Neural cell (in vitro differentiated cells): ENCODE measurements around the gene SNX10. TPM values are rescaled to one million over a fixed set of nuclear protein-coding genes. Genes with fewer than 3 reads are reported as not detected.

ENCODE experiments used
- H2AFZ ChIP-seq: fragments of 200-600, 300-800 bp; sonication (generic), shearing (Covaris generic); 2 replicates; pipeline ENCODE4 v1.6.0; 2014; ENCODE audit warnings: low read depth, mild to moderate bottlenecking, antibody characterized with exemption, low read length, moderate library complexity
- H3F3A ChIP-seq: fragments of 200-600 bp; shearing (Covaris generic); 2 replicates; pipeline ENCODE4 v1.6.1; 2016; ENCODE audit warnings: mild to moderate bottlenecking, moderate library complexity, mixed read lengths, antibody characterized with exemption, low read length; ENCODE audit not compliant: insufficient read depth, poor library complexity, severe bottlenecking
- H3K27ac ChIP-seq: fragments of 200-600, 300-800 bp; sonication (generic), shearing (Covaris generic); 2 replicates; pipeline ENCODE4 v1.5.1; 2014; ENCODE audit warnings: mild to moderate bottlenecking, low read length, moderate library complexity
- H3K27me3 ChIP-seq: fragments of 300-800, 200-600 bp; sonication (generic), shearing (Covaris generic); 2 replicates; pipeline ENCODE4 v1.6.0; 2014; ENCODE audit warnings: mild to moderate bottlenecking, low read depth, low read length, moderate library complexity; ENCODE audit not compliant: insufficient read depth
- H3K36me3 ChIP-seq: fragments of 300-800, 200-600 bp; sonication (generic), shearing (Covaris generic); 2 replicates; pipeline ENCODE4 v1.5.1; 2014; ENCODE audit warnings: mild to moderate bottlenecking, antibody characterized with exemption, low read length, moderate library complexity; ENCODE audit not compliant: insufficient read depth
- H3K4me2 ChIP-seq: fragments of 300-800, 200-600 bp; sonication (generic), shearing (Covaris generic); 2 replicates; pipeline ENCODE4 v1.6.0; 2014; ENCODE audit warnings: mild to moderate bottlenecking, low read length
- H3K4me3 ChIP-seq: fragments of 300-800, 200-600 bp; sonication (generic), shearing (Covaris generic); 2 replicates; pipeline ENCODE4 v1.5.1; 2014; ENCODE audit warnings: mild to moderate bottlenecking, low read length, moderate library complexity
- H3K79me2 ChIP-seq: fragments of 200-600 bp; shearing (Covaris generic); replicated peaks from 2 replicates; pipeline ENCODE4 v1.6.0; 2014; ENCODE audit warnings: mild to moderate bottlenecking, low read length, moderate library complexity; ENCODE audit not compliant: insufficient read depth
- H3K9ac ChIP-seq: fragments of 300-800, 200-600 bp; sonication (generic), shearing (Covaris generic); 2 replicates; pipeline ENCODE4 v1.6.1; 2016; ENCODE audit warnings: mild to moderate bottlenecking, low read length, mixed read lengths
- H3K9me2 ChIP-seq: fragments of 200-600 bp; shearing (Covaris generic); 2 replicates; pipeline ENCODE4 v1.6.1; 2016; ENCODE audit warnings: mild to moderate bottlenecking, low read length, mixed read lengths; ENCODE audit not compliant: insufficient read depth
- H3K9me3 ChIP-seq: fragments of 200-600, 300-800 bp; sonication (generic), shearing (Covaris generic); 2 replicates; pipeline ENCODE4 v1.6.1; 2016; ENCODE audit warnings: mild to moderate bottlenecking, mixed run types, low read length, moderate library complexity, mixed read lengths
- H4K20me1 ChIP-seq: fragments of 200-600 bp; shearing (Covaris generic); 2 replicates; pipeline ENCODE4 v1.6.1; 2016; ENCODE audit warnings: mild to moderate bottlenecking, mixed run types; ENCODE audit not compliant: insufficient read depth
- EP300 ChIP-seq: fragments of 450-650 bp; conservative IDR thresholded peaks from 2 replicates; pipeline ENCODE4 v1.6.1; 2014; ENCODE audit warnings: antibody characterized with exemption, mild to moderate bottlenecking, moderate library complexity; ENCODE audit not compliant: poor library complexity, severe bottlenecking
- EZH2 ChIP-seq: fragments of 200-600, 300-800 bp; shearing (Covaris generic), sonication (generic); IDR thresholded peaks from 2 replicates; pipeline ENCODE4 v1.6.1; 2014; ENCODE audit warnings: antibody characterized with exemption, low read length, borderline replicate concordance, mild to moderate bottlenecking; ENCODE audit not compliant: insufficient read depth, poor library complexity, severe bottlenecking
- MXI1 ChIP-seq: fragments of 450-650 bp; conservative IDR thresholded peaks from 2 replicates; pipeline ENCODE4 v1.6.1; 2014; ENCODE audit warnings: antibody characterized with exemption, mild to moderate bottlenecking; ENCODE audit not compliant: poor library complexity, severe bottlenecking
- POLR2AphosphoS5 ChIP-seq: IDR thresholded peaks from 2 replicates; pipeline ENCODE4 v1.6.1; 2012
- RAD21 ChIP-seq: fragments of 450-650 bp; conservative IDR thresholded peaks from 2 replicates; pipeline ENCODE4 v1.6.1; 2014; ENCODE audit warnings: antibody characterized with exemption, mild to moderate bottlenecking, moderate library complexity
- SMC3 ChIP-seq: fragments of 450-650 bp; conservative IDR thresholded peaks from 2 replicates; pipeline ENCODE4 v1.6.1; 2014; ENCODE audit warnings: antibody characterized with exemption, mild to moderate bottlenecking, moderate library complexity; ENCODE audit not compliant: poor library complexity
- TAF1 ChIP-seq: IDR thresholded peaks from 2 replicates; pipeline ENCODE4 v1.6.1; 2012; ENCODE audit warnings: low read depth
- polyA plus RNA-seq: library from polyadenylated mRNA; depleted of rRNA; stranded (reverse); fragments of >200 nt; gene quantifications from 2 replicates; pipeline ENCODE4 v1.2.3, GENCODE V29; 2014
- TF ChIP-seq, protein P1 (sequence below): fragments of 450-650 bp; IDR thresholded peaks from 2 replicates; pipeline ENCODE4 v1.5.1; 2014; ENCODE audit warnings: antibody characterized with exemption, mild to moderate bottlenecking, moderate library complexity; ENCODE audit not compliant: poor library complexity, severe bottlenecking
- TF ChIP-seq, protein P2 (sequence below): IDR thresholded peaks from 2 replicates; pipeline ENCODE4 v1.6.1; 2012; ENCODE audit warnings: borderline replicate concordance

Gene SNX10
- polyA plus RNA-seq, 1 donor from 2014 or later = 25.6 TPM

DNA sequence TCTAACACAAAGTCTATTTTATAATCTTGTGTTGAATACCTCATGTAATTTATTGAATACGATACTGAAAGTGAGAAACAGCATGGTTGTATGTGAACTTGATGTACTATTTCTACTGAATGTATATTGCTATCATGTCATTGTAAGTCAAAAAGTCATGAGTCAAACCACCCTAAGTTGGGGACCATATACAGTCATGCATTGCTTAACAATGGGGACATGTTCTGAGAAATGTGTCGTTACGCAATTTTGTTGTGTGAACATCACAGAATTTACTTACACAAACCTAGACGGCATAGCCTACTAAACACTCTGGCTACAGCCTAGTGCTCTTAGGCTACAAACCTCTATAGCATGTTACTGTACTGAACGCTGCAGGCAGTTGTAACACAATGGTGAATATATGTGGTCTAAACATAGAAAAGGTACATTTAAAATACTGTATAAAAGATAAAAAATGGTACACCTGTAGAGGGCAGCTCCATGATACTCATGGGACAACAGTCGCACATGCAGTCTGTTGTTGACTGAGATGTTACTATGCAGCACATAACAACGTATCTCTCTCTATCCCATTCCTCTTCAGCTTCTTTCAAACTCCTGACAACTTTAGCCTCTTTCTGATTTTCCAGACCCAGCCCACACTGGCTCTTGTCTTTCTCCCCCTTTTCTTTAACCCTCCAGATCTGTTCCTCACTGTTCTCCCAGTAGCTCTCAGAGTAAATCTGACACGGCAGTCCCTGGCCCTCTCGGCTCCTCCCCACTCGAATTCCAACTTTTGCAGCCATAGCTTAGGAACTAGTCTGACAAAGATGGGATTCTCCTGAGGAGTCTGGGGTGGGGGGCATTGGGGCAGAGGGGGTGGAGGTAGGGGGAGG, 90.1 kb downstream of the SNX10 start:
- Histone ChIP-seq H3K9me2 (no peaks in the 10 kb centered on the region), H3K4me2 (no peak overlapping the region), H3K27me3 (no peaks in the 10 kb centered on the region), H2AFZ (no peak overlapping the region), H4K20me1 (no peaks in the 10 kb centered on the region), H3K9me3 (no peaks in the 10 kb centered on the region), H3K36me3 (no peaks in the 10 kb centered on the region), H3K79me2 (no peaks in the 10 kb centered on the region), H3K9ac (no peak overlapping the region), H3K27ac (no peak overlapping the region), H3F3A (no peaks in the 10 kb centered on the region), H3K4me3 (no peak overlapping the region)
- TF ChIP-seq TAF1 = no peak
- TF ChIP-seq, protein P1, sequence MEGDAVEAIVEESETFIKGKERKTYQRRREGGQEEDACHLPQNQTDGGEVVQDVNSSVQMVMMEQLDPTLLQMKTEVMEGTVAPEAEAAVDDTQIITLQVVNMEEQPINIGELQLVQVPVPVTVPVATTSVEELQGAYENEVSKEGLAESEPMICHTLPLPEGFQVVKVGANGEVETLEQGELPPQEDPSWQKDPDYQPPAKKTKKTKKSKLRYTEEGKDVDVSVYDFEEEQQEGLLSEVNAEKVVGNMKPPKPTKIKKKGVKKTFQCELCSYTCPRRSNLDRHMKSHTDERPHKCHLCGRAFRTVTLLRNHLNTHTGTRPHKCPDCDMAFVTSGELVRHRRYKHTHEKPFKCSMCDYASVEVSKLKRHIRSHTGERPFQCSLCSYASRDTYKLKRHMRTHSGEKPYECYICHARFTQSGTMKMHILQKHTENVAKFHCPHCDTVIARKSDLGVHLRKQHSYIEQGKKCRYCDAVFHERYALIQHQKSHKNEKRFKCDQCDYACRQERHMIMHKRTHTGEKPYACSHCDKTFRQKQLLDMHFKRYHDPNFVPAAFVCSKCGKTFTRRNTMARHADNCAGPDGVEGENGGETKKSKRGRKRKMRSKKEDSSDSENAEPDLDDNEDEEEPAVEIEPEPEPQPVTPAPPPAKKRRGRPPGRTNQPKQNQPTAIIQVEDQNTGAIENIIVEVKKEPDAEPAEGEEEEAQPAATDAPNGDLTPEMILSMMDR = no peak
- no peak for TF ChIP-seq POLR2AphosphoS5
- TF ChIP-seq MXI1 = no peak
- no peak for TF ChIP-seq EP300

DNA sequence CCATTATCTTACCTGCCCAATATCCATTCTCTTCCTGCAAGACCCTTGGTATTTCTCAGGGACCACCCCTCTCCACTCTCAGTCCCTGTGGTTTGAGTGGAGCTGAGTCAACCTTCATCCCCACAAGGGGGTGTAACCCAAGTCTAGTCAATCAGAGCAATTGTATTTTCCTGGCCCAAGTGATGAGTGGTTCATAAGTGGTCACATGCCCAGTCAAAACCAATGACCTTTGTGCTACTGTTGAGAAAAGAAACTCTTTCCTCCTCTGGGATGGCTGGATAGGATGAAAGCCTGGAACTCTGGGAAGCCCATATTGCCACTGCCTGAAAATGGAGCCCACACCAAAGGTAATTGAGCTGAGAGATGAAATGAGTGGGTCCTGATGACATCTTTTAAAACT, 93.6 kb downstream of the SNX10 start:
- Histone ChIP-seq H3K4me3 (no peak overlapping the region), H3K4me2 (no peak overlapping the region), H3K27me3 (no peaks in the 10 kb centered on the region), H3F3A (peaks cover 3% of the 10 kb centered on the region), H3K79me2 (no peaks in the 10 kb centered on the region), H3K9me2 (no peaks in the 10 kb centered on the region), H3K9me3 (no peaks in the 10 kb centered on the region), H4K20me1 (no peaks in the 10 kb centered on the region), H2AFZ (no peak overlapping the region), H3K27ac (no peak overlapping the region), H3K9ac (no peak overlapping the region), H3K36me3 (no peaks in the 10 kb centered on the region)
- TF ChIP-seq, protein P2, sequence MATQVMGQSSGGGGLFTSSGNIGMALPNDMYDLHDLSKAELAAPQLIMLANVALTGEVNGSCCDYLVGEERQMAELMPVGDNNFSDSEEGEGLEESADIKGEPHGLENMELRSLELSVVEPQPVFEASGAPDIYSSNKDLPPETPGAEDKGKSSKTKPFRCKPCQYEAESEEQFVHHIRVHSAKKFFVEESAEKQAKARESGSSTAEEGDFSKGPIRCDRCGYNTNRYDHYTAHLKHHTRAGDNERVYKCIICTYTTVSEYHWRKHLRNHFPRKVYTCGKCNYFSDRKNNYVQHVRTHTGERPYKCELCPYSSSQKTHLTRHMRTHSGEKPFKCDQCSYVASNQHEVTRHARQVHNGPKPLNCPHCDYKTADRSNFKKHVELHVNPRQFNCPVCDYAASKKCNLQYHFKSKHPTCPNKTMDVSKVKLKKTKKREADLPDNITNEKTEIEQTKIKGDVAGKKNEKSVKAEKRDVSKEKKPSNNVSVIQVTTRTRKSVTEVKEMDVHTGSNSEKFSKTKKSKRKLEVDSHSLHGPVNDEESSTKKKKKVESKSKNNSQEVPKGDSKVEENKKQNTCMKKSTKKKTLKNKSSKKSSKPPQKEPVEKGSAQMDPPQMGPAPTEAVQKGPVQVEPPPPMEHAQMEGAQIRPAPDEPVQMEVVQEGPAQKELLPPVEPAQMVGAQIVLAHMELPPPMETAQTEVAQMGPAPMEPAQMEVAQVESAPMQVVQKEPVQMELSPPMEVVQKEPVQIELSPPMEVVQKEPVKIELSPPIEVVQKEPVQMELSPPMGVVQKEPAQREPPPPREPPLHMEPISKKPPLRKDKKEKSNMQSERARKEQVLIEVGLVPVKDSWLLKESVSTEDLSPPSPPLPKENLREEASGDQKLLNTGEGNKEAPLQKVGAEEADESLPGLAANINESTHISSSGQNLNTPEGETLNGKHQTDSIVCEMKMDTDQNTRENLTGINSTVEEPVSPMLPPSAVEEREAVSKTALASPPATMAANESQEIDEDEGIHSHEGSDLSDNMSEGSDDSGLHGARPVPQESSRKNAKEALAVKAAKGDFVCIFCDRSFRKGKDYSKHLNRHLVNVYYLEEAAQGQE = no peak
- no peak for TF ChIP-seq EP300
- TF ChIP-seq, protein P1 = no peak
- no peak for TF ChIP-seq MXI1
- TF ChIP-seq SMC3 = no peak
- TF ChIP-seq TAF1 = no peak
- TF ChIP-seq POLR2AphosphoS5 = no peak
- no peak for TF ChIP-seq EZH2
- TF ChIP-seq RAD21 = no peak
